Measurements from ENCODE around the gene PHGDH. TPM values are rescaled to one million over a fixed set of nuclear protein-coding genes. Genes with fewer than 3 reads are reported as not detected.
A peak's percentile ranks its signal among the peaks of the same experiment; 100 is the strongest.

PHGDH gene
- total RNA-seq, 1 donor from 2014 or later = 217 TPM

DNA sequence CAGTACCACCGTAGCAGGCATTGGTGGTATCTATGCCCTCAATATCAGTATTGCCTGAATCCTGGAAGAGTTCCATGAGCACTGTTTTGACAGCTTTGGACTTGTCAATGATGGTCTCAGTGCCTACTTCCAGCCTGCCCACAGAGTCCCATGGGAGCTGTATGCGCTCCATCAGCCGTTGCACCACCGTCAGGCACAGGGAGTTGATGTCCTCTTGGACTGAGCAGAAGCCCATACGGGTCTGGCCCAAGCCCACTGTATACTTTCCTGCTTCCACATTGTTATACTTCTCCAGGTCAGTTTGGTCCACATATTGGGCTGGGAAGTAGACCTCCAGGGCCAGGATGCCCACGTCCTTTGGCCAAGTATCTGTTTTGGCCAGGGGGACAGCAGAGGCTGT is 52.5 kb downstream of the PHGDH start:
- H3K9me3 Mint-ChIP-seq = no peaks in the 10 kb centered on the region
- H3K4me1 Mint-ChIP-seq (ENCODE audit: unreplicated experiment) = peaks cover 32% of the 10 kb centered on the region
- no peaks in the 10 kb centered on the region for H3K27me3 Mint-ChIP-seq
- no peaks in the 10 kb centered on the region for H3K36me3 Mint-ChIP-seq
- no peak overlapping the region for H3K27ac Mint-ChIP-seq
- DNase-seq (ENCODE audit: extremely low spot score, unreplicated experiment) = no peak
- no peak overlapping the region for H3K4me3 Mint-ChIP-seq
- no peak for TF ChIP-seq CTCF (conservative IDR thresholded peaks at IDR 0.05)

DNA sequence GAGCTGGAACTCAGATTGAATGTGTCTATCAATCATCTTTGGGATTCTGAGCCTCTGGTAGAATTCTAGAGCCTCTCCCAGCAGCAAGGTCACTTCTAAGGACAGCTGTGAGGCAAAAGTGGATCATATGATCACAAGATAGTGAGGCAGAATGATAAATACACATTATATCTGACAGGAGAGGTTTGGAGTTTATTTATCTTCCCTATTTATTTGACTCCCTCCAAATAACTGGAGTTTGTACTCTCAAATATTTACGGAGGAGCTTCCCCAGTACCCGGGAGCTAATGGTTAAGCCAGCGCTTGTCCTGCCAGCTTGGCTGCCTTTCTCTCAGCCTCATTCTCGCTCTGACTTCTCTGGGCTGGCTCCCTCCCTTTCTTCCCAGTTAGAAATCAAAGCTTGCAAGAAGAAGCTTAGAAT is 54.6 kb downstream of the PHGDH start:
- Mint-ChIP-seq H3K4me1 (ENCODE audit: unreplicated experiment) (peaks cover 32% of the 10 kb centered on the region), H3K36me3 (no peaks in the 10 kb centered on the region), H3K4me3 (peak overlapping the region; percentile 15), H3K27me3 (no peaks in the 10 kb centered on the region), H3K9me3 (no peaks in the 10 kb centered on the region), H3K27ac (peak overlapping the region; percentile 37)
- TF ChIP-seq CTCF (conservative IDR thresholded peaks at IDR 0.05) = no peak
- DNase-seq (ENCODE audit: extremely low spot score, unreplicated experiment) = no peak

DNA sequence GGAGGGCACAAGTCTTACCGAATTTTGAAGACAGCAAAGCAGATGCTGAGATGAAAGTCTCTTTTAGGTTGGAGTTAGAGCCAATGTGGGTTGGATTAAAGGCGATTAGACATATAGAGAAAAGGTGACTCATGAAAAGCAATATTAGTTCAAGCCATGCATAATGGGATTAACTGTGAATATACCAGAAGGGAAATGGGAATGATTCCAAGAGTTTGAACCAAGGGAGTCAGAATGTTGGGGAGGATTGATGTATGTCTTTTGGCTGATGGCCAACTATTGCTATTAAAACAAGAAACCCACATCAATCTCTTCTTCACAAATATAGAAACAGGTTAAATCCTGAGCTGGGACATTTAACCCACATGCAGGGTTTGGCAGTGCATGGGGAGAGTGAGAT is 55.8 kb downstream of the PHGDH start:
- Mint-ChIP-seq H3K27me3 (no peaks in the 10 kb centered on the region), H3K9me3 (no peaks in the 10 kb centered on the region), H3K4me3 (peak overlapping the region; percentile 61), H3K27ac (peak overlapping the region; percentile 37), H3K36me3 (no peaks in the 10 kb centered on the region), H3K4me1 (ENCODE audit: unreplicated experiment) (peaks cover 32% of the 10 kb centered on the region)
- no peak for TF ChIP-seq CTCF (conservative IDR thresholded peaks at IDR 0.05)
- no peak for DNase-seq (ENCODE audit: extremely low spot score, unreplicated experiment)

- Mint-ChIP-seq H3K4me3 (peak within 1 kb of the TSS; percentile 60), H3K27me3 (no peaks in the 10 kb centered on the region), H3K36me3 (no peaks in the 10 kb centered on the region), H3K27ac (no peak within 1 kb of the TSS), H3K4me1 (ENCODE audit: unreplicated experiment) (peaks cover 36% of the 10 kb centered on the region), H3K9me3 (no peaks in the 10 kb centered on the region)
- no peak for DNase-seq (ENCODE audit: extremely low spot score, unreplicated experiment)
- TF ChIP-seq CTCF (conservative IDR thresholded peaks at IDR 0.05) = no peak
Measured at GRCh38 chr1:119768778-119769177, 57.0 kb downstream of the PHGDH start, which contains the start of gene HMGCS2. TSS of gene HMGCS2 (minus strand) at chr1:119768905. CDS start at chr1:119768844, 61 bp downstream.

- no peak for DNase-seq (ENCODE audit: extremely low spot score, unreplicated experiment)
- Mint-ChIP-seq H3K4me1 (ENCODE audit: unreplicated experiment) (peaks cover 41% of the 10 kb centered on the region), H3K27me3 (no peaks in the 10 kb centered on the region), H3K4me3 (no peak overlapping the region), H3K9me3 (no peaks in the 10 kb centered on the region), H3K27ac (no peak overlapping the region), H3K36me3 (no peaks in the 10 kb centered on the region)
- TF ChIP-seq CTCF (conservative IDR thresholded peaks at IDR 0.05) = peak; percentile 46
Measured at GRCh38 chr1:119771016-119771415, 59.3 kb downstream of the PHGDH start.

- no peaks in the 10 kb centered on the region for H3K27me3 Mint-ChIP-seq
- peaks cover 34% of the 10 kb centered on the region for H3K4me1 Mint-ChIP-seq (ENCODE audit: unreplicated experiment)
- DNase-seq (ENCODE audit: extremely low spot score, unreplicated experiment) = no peak
- peaks cover 3% of the 10 kb centered on the region for H3K36me3 Mint-ChIP-seq
- no peak for TF ChIP-seq CTCF (conservative IDR thresholded peaks at IDR 0.05)
- no peaks in the 10 kb centered on the region for H3K9me3 Mint-ChIP-seq
- no peak overlapping the region for H3K4me3 Mint-ChIP-seq
- no peak overlapping the region for H3K27ac Mint-ChIP-seq
Measured at GRCh38 chr1:119771770-119772169, 60.0 kb downstream of the PHGDH start.
